Ascending aorta (tissue), 2 donors: Measurements from ENCODE around the gene LAMA4. TPM values are rescaled to one million over a fixed set of nuclear protein-coding genes. Genes with fewer than 3 reads are reported as not detected.

Experiments used
- DNase-seq, 2 donors: peaks; one replicate each; pipeline ENCODE4 v3.0.0-alpha.2; 2019; ENCODE audit warnings: low spot score in 2 of 2
- H3K27ac ChIP-seq, 2 donors: fragments of 200-600 bp; sonication (generic); one replicate each; pipeline ENCODE4 v1.5.1; 2016 to 2017; ENCODE audit warnings: mild to moderate bottlenecking in 1 of 2
- H3K27me3 ChIP-seq: fragments of 200-600 bp; sonication (generic); one replicate; pipeline ENCODE4 v1.5.1; 2017
- H3K36me3 ChIP-seq, 2 donors: fragments of 200-600 bp; sonication (generic); one replicate each; pipeline ENCODE4 v1.5.1; 2016
- H3K4me1 ChIP-seq, 2 donors: fragments of 200-600 bp; sonication (generic); one replicate each; pipeline ENCODE4 v1.5.1; 2016 to 2017; ENCODE audit warnings: mild to moderate bottlenecking in 1 of 2
- H3K4me3 ChIP-seq, 2 donors: fragments of 200-600 bp; sonication (generic); one replicate each; pipeline ENCODE4 v1.5.1; 2016 to 2017; ENCODE audit warnings: mild to moderate bottlenecking in 1 of 2
- H3K9me3 ChIP-seq, 2 donors: fragments of 200-600 bp; sonication (generic); one replicate each; pipeline ENCODE4 v1.5.1; 2016
- CTCF ChIP-seq, 3 experiments: fragments of 200-600 bp in 2 of 3; fragments of 450-650 bp in 1 of 3; sonication (generic) in 2 of 3; IDR thresholded peaks; one replicate each; pipeline ENCODE4 v1.5.1; 2016 to 2019; ENCODE audit warnings: antibody characterized with exemption in 3 of 3, mild to moderate bottlenecking in 1 of 3, moderate library complexity in 1 of 3
- intact Hi-C: fragments of 100-400 bp; cut with DNase I; formaldehyde crosslinking; loops from one replicate; pipeline ENCODE4 v1.15.1; 2023
- total RNA-seq: library from RNA; depleted of rRNA; stranded (reverse); fragments of >200 nt; gene quantifications from one replicate; pipeline ENCODE4 v1.1.0, GENCODE V29; 2016

LAMA4 gene
- total RNA-seq, 1 donor from 2014 or later, result 49.0 TPM

DNA sequence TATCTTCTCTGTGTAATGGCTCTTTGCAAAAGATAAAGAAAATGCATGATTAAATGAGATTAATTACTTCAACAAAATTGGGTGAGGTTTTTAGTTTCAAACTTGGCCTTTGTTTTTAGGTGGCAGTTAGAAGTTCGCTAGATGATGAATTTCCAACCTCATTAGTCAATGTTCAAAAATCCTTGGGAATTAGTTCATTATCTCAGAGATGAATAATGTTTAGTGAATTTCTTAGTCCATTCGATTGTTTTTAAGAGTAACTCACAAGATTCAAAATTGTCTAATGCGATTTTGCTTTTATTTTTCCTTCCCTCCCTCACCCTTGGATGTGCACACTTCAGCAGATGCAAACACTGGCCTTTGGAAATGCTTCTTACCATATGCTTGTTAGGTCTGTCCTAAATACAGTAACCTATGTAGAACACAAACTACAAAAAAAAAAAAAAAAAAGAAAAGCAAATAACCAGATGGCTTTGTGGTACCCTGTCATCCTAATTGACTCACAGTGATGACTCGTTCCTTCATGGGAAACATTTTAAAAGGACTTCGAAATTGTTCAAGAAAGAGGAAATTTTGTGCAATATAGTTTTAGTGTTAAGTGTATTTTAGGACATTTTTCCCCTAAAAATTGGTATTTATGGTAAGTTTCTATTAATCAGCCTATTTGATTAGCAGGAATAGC lies 100.3 kb downstream of the LAMA4 start:
- Histone ChIP-seq H3K9me3 (no peaks in the 10 kb centered on the region), H3K27me3 (no peaks in the 10 kb centered on the region), H3K4me1 (no peaks in the 10 kb centered on the region), H3K4me3 (no peak overlapping the region), H3K36me3 (peaks cover 0 to 3% of the 10 kb centered on the region in 2 donors), H3K27ac (no peak overlapping the region)
- DNase-seq, result no peak
- intact Hi-C loops, result no loop called here
- no peak for TF ChIP-seq CTCF (IDR thresholded peaks at IDR 0.05)

- Histone ChIP-seq H3K9me3 (no peaks in the 10 kb centered on the region), H3K36me3 (peaks cover 0 to 3% of the 10 kb centered on the region in 2 donors), H3K27me3 (no peaks in the 10 kb centered on the region), H3K27ac (no peak overlapping the region), H3K4me1 (no peaks in the 10 kb centered on the region), H3K4me3 (no peak overlapping the region)
- TF ChIP-seq CTCF (IDR thresholded peaks at IDR 0.05), result no peak
- DNase-seq, result no peak
- intact Hi-C loops, result no loop called here
Observed at GRCh38 chr6:112150363-112150762, 104.0 kb downstream of the LAMA4 start.

GRCh38 chr6:112149719-112150263 lies 104.6 kb downstream of the LAMA4 start:
- Histone ChIP-seq H3K9me3 (no peaks in the 10 kb centered on the region), H3K4me1 (no peaks in the 10 kb centered on the region), H3K27me3 (no peaks in the 10 kb centered on the region), H3K36me3 (peaks cover 0 to 3% of the 10 kb centered on the region in 2 donors), H3K27ac (no peak overlapping the region), H3K4me3 (no peak overlapping the region)
- no peak for TF ChIP-seq CTCF (IDR thresholded peaks at IDR 0.05)
- no peak for DNase-seq
- intact Hi-C loops, result no loop called here

DNA sequence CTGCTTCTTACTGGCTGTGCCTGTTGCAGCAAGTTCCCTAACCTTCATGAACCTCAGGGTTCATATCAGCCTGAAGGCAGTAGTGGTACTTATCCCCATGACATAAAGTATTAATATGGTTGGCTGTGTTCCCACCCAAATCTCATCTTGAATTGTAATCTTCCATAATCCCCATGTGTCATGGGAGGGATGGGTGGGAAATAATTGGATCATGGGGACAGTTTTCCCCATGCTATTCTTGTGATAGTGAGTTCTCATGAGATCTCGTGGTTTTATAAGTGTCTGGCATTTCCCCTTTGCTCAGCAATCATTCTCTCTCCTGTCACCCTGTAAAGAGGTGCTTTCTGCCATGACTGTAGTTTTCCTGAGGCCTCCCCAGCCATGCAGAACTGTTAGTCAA lies 105.1 kb downstream of the LAMA4 start:
- Histone ChIP-seq H3K4me3 (no peak overlapping the region), H3K9me3 (no peaks in the 10 kb centered on the region), H3K4me1 (no peaks in the 10 kb centered on the region), H3K27me3 (no peaks in the 10 kb centered on the region), H3K27ac (no peak overlapping the region), H3K36me3 (peaks cover 3 to 5% of the 10 kb centered on the region in 2 donors)
- no peak for TF ChIP-seq CTCF (IDR thresholded peaks at IDR 0.05)
- no peak for DNase-seq
- intact Hi-C loops, result no loop called here

DNA sequence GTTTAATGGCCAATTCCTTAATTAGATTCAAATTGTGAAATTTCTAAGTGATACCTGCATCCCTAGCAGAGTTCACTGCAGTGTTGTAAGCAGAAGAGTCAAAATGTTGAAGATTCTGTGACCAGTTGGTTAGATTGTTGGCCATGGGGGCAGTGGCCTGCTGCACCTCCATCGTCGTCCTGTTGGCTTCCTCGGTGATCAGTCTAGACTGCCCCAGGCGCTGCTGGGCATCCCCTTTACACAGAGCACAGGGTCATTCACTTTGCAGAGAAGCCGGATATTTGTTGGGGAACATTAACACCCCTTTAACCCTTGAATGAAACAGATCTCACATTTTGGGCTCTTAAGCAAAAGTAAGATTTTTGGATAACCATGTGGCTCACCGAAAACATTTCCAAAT lies 106.3 kb downstream of the LAMA4 start:
- Histone ChIP-seq H3K27me3 (no peaks in the 10 kb centered on the region), H3K27ac (no peak overlapping the region), H3K36me3 (peaks cover 3 to 8% of the 10 kb centered on the region in 2 donors), H3K4me3 (no peak overlapping the region), H3K4me1 (no peaks in the 10 kb centered on the region), H3K9me3 (no peaks in the 10 kb centered on the region)
- intact Hi-C loops, result no loop called here
- TF ChIP-seq CTCF (IDR thresholded peaks at IDR 0.05), result no peak
- no peak for DNase-seq
